LNCaP clone FGC (cell line): ENCODE results near the gene XKR7.
A peak's percentile ranks its signal among the peaks of the same experiment; 100 is the strongest.

Source experiments
- DNase-seq: peaks from one replicate; pipeline ENCODE4 v3.0.0-alpha.2; 2011; ENCODE audit warnings: low read depth
- H3K4me3 ChIP-seq: 2 replicates; pipeline ENCODE4 v1.5.1; 2011; ENCODE audit warnings: mild to moderate bottlenecking, low read depth, low read length, control low read depth
- CTCF ChIP-seq: IDR thresholded peaks from 2 replicates; pipeline ENCODE4 v1.5.1; 2012; ENCODE audit warnings: mild to moderate bottlenecking; ENCODE audit not compliant: control insufficient read depth, insufficient read depth; ENCODE audit errors: extremely low read depth

Gene XKR7

GRCh38 chr20:32037929-32038328 is 70.0 kb downstream of the XKR7 start:
- no peak overlapping the region for H3K4me3 ChIP-seq
- DNase-seq: no peak
- TF ChIP-seq CTCF: no peak

GRCh38 chr20:32040142-32040953 is 72.4 kb downstream of the XKR7 start:
- H3K4me3 ChIP-seq: no peak overlapping the region
- TF ChIP-seq CTCF: no peak
- DNase-seq: peak; percentile 10

GRCh38 chr20:32045999-32046398 is 78.0 kb downstream of the XKR7 start:
- H3K4me3 ChIP-seq: no peak overlapping the region
- TF ChIP-seq CTCF: no peak
- no peak for DNase-seq

- no peak overlapping the region for H3K4me3 ChIP-seq
- no peak for TF ChIP-seq CTCF
Measured at GRCh38 chr20:32050324-32050841, 82.4 kb downstream of the XKR7 start.

GRCh38 chr20:32050851-32051556 is 83.1 kb downstream of the XKR7 start:
- no peak for TF ChIP-seq CTCF
- H3K4me3 ChIP-seq: no peak overlapping the region
- DNase-seq: no peak

More at GRCh38 chr20:32050324-32050841, 82.4 kb downstream of the XKR7 start:
- no peak for DNase-seq

- H3K4me3 ChIP-seq: no peak overlapping the region
- no peak for TF ChIP-seq CTCF
- no peak for DNase-seq
Measured at GRCh38 chr20:32051720-32052089, 83.8 kb downstream of the XKR7 start.
